ENCODE results near the gene PPIG.
"Not testable (repeated sequence)": the region's sequence is repeated elsewhere in the genome, so short reads cannot be mapped to it uniquely, and the experiment has no call there.

The PPIG gene

DNA sequence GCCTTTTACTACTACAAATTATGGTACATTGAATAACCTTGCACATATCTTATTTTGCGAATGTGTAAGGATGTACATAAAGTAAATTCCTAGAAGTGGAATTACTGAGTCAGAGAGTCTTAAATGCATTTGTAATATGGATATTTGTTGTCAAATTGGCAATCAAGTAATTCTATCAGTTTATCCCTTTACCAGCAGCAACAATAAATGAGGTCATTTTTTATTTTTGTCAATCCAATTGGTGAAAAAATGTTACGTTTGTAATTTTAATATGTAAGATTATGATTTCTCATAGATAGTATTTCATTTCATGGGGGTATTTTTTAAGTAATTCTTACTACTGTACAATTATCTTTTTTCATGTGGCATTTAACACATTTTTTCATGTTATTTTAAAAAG, 14.8 kb downstream of the PPIG start:
- no peak for DNase-seq

DNA sequence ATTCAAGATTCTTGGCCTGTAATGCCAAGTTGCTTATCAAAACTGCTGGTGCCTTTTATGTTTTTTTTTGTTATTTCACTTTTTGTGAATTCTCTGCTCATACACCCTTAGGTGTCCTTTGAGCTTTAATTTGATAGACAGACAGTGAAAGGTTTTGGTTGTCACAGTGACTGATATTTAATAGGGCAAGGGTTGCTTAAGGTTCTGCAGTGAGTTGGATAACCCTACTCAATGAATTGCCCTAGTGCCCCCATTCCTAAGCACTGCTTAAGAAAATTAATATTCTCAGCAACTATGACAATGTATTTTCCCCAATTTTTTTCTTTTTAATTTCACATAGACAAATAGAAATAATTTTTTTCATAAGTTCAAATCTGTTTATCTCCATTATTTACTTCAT, 15.4 kb downstream of the PPIG start:
- DNase-seq = no peak

DNA sequence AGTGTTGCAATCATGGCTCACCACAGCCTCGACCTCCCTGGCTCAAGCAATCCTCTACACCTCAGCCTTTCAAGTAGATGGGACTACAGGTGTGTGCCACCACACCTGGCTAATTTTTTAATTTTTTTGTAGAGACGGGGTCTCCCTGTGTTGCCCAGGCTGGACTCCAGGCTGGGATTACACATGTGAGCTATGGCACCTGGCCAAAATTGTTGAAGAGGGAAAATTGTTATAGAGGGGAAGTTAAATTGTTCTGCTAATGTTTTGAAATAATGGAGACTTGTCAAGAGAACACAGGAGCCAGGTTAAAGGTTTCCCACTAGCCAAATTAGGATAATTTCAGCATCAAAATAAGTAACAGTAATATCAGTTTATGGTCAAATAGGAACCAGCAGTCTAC, 25.1 kb downstream of the PPIG start:
- DNase-seq = no peak

DNA sequence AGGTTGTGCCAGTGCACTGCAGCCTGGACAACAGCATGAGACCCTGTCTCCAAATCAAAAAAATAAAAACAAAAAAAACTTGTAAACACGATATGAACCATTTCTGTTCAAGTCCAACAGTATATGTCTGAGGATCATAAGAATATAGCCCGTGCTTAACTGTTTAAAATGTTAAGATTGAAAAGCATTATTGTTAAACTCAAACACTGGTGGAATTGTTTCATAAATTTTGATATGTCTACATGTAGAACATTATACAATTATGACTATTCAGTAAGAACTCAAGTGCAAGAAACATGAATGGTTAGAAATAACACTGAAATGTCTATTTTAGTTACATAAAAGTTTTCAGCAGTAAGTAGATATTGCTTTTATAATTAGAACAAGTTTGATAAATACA, 29.7 kb downstream of the PPIG start:
- DNase-seq = no peak

DNA sequence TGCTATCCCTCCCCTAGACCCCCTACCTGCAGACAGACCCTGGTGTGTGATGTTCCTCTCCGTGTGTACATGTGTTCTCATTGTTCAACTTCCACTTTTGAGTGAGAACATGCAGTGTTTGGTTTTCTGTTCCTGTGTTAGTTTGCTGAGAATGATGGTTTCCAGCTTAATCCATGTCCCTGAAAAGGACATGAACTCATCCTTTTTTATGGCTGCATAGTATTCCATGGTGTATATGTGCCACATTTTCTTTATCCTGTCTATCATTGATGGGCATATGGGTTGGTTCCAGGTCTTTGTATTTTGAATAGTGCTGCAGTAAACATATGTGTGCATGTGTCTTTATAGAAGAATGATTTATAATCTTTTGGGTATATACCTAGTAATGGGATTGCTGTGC, 31.8 kb downstream of the PPIG start:
- not testable (repeated sequence) for DNase-seq

DNA sequence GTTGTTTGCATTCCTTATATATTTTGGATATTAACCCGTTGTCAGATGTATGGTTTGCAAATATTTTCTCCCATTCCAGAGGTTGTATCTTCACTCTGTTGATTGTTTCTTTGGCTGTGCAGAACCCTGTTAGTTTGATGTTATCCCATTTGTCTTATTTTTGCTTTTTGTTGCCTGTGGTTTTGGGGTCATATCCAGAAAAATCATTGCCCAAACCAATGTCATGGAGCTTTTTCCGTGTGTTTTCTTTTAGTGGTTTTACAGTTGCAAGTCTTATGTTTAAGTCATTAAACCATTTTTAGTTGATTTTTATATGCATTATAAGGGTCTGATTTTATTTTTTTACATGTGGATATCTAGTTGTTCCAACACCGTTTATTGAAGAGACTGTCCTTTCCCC, 35.8 kb downstream of the PPIG start:
- DNase-seq = no peak

DNA sequence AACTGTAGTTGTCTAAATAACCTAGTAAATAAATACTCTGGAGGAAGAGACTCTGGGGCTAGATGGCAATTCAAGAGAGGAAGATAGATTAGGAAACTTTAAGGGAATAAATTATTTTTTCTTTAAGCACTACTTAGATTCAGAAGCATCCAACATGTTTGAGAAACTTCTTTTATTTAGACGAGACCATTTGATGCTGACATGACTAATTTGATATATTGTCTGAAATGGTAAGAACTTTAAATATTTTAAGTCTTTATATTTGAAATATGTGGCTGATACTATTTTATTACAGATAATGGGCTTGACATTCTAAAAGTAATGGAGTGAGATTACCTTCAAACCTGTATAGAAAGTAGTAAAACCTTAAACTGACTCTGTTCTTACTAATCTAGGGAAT, 36.4 kb downstream of the PPIG start:
- no peak for DNase-seq

DNA sequence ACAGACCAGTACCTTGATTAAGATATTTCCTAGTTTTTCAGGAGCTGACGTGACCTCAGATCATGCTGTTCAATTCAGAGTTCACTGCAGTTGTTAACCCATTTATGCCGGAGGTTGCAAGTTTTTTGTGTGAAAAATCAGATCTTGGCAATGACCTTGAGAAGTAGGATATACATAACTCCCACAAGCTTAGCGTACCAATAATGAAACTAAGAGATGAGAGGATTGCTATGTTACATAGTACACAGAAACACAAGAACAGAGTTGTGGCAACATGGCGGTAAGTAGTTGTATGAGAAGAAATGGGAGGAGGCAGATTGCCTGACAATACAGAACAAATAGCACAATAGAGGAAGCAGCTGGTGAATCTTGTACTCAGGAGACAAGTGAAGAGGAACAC, 39.1 kb downstream of the PPIG start:
- no peak for DNase-seq

DNA sequence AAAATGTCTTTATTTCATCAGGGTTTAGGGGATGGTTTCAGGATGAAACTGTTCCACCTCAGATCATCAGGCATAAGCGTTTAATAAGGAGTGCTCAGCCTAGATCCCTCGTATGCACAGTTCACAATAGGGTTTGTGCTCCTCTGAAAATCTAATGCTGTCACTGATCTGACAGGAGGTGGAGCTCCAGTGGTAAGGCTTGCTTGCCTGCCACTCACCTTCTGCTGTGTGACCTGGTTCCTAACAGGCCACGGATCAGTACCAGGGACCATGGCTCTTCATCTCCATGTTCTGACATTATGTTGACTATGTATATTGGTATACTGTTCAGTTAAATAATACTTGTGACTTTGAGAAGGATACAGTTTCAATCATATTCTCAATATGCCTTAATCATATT, 41.6 kb downstream of the PPIG start:
- no peak for DNase-seq

DNA sequence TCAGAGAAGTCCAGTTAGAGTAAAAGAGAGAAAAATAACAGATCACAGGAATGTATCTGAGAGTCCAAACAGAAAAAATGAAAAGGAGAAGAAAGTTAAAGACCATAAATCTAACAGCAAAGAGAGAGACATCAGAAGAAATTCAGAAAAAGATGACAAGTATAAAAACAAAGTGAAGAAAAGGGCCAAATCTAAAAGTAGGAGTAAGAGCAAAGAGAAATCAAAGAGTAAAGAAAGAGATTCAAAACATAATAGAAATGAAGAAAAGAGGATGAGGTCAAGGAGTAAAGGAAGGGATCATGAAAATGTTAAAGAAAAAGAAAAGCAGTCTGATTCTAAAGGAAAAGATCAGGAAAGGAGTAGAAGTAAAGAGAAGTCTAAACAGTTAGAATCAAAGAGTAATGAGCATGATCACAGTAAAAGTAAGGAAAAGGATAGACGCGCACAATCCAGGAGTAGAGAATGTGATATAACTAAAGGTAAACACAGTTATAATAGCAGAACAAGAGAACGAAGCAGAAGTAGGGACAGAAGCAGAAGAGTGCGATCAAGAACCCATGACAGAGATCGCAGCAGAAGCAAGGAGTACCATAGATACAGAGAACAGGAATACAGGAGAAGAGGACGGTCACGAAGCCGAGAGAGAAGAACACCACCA, 52.4 kb downstream of the PPIG start:
- DNase-seq = no peak

DNA sequence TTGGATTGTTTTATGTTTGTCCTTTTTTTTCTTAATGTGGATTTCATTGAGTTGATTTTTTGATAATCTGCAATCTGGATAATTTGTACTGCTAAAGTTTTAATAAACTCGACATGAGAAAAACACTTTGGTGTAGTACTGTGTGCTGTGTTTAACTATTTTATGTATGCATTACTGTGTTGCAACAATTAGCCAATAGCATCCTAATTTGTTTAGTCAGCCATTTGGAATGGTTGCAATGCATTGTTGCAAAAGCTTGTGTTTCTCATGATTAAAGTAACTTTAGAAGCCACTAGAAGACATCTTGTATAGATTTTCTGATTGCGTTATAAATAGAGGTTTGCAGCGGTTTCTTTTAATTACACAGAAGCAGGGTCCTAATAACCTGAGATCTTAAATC, 53.5 kb downstream of the PPIG start:
- no peak for DNase-seq

DNA sequence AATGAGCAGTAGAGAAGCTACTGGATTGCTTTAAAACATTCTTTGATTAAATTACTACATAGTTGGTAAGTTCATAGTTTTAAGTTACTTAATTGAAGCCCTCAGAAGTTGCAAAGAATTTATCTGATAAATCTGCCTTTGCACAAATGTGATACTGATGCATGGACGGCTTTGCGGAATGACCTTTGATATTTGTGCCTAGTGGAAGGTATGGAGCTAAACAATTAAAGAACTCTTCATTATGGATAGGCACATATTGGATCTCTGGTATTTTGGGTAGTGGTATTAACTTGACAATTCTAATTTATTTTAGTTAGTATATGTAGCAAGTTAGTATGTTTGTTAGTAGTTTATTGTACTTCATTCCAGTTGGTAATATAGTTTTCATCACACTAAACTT, 56.0 kb downstream of the PPIG start:
- DNase-seq = no peak

DNA sequence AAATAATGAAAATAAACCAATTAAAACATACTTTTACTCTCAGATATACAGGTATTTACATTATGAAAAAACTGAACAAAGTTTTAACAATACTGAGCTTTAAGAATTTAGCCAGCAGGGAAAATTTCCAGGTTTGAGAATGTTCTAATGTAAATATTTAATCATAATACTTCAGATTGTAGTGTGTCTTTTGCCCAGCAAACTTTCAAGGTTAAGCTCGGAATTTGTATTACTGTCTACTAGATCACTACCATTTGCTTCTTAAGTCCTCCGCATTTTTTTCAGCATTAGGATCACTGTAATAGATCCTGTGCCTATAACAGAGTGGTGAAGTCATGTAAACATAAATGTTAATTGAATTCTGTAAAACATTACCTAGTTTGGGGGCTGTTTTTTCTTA, 57.3 kb downstream of the PPIG start:
- DNase-seq = no peak

DNA sequence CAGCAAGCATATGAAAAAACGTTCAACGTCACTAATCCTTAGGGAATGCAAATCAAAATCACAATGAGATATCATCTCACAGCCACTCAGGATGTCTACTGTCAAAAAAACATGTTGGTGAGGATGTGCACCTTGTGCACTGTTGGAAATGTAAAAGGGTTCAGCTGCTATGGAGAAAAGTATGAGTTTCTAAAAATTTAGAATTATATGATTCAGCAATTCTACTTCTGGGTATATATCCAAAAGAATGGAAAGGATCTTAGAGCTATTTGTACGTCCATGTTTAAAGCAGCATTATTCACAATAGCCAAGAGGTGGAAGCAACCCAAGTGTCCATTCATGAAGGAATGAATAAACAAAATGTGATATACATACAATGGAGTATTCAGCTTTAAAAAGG, 60.0 kb downstream of the PPIG start:
- DNase-seq = no peak

DNA sequence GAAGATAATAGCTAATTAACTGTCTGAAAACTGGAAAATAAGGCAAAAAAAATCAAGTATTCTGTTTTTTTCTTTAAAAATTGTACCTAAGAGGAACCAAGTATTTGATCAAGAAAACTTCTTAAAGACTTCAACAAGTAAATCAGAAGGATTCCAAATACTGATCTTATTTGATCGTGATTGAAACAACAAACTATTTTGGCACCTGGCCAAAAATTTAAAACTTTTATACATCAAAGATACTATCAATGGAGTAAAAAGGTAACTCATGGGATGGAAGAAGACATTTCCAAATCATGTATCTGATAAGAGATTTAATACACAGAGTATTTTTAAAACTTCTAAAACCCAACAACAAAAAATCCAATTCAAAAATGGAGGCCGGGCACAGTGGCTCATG, 63.3 kb downstream of the PPIG start:
- DNase-seq = no peak

DNA sequence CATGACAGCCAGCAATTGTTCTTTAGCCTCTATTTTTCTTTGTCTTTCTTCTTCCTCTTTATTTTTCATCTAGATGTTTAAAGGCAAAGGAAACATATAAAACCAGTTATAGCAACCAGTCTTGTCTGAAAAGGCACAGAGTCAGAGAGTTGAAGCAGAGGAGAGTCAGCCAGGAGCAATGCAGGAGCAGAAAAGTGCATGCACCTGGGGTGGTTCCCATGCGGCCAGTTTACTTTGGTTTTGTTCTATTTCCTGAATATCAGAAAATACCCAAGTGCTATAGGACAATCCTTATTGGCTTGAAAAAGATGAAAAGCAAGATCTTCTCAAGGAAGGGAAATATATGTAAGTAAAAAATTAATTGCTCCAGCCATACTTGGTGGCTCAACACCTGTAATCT, 65.1 kb downstream of the PPIG start:
- DNase-seq = no peak

DNA sequence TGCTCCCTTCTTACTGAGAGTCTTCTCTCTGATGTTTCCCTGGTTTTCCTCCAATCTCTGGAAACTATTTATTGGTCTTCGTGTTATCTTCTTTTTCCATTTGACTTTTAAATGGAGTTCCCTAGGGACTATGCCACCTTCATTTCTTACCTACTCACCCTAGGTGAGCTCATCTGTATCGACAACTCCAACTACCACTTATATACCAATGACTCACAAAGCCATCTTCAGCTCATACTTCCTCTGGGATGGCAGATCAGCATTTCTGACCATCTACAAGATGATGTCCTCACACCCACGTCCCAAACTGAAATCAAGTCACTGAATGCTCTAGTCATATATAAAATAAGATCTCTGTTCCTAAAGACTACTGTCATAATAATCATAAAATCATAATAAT, 69.5 kb downstream of the PPIG start:
- no peak for DNase-seq

DNA sequence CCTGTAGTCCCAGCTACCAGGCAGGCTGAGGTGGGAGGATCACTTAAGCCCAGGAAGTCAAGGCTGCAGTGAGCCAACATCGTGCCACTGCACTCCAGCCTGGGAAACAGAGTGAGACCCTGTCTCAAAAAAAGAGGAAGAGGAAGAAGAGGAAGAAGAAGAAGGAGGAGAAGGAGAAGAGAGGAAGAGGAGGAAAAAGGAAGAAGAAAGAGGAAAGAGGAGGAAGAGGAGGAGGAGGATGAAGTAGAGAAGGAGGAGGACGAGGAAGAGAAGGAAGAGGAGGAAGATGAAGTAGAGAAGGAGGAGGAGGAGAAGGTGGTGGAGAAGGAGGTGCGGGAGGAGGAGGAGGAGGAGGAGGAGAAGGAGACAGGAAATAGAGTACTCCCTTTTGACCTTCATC, 72.0 kb downstream of the PPIG start:
- DNase-seq = no peak

DNA sequence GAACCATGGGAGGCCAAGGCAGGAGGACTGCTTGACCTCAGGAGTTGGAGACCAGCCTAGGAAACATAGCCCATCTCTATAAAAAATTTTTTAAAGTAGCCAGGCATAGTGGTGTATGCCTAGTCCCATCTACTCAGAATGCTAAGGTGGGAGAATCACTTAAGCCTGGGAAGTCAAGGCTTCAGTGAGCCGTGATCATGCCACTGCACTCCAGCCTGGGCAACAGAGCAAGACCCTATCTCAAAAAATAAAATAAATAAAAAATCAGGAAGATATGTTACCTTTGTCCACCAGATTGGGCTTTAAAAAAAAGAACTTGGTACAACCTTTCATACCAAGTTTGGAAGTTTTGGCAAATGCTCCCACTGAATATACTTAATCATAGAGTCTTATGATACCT, 74.7 kb downstream of the PPIG start:
- DNase-seq = no peak

DNA sequence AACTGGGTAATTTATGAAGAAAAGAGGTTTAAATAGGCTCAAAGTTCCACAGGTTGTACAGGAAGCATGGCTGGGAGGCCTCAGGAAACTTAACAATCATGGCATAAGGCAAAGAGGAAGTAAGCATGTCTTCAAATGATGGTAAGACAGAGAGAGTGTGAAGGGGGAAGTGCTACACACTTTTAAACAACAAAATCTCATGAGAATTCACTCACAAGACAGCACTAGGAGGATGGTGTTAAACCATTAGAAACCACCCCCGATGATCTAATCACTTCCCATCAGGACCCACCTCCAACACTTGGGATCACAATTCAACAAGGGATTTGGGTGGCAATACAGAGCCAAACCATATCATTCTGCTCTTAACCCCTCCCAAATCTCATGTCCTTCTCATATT, 75.2 kb downstream of the PPIG start:
- no peak for DNase-seq

DNA sequence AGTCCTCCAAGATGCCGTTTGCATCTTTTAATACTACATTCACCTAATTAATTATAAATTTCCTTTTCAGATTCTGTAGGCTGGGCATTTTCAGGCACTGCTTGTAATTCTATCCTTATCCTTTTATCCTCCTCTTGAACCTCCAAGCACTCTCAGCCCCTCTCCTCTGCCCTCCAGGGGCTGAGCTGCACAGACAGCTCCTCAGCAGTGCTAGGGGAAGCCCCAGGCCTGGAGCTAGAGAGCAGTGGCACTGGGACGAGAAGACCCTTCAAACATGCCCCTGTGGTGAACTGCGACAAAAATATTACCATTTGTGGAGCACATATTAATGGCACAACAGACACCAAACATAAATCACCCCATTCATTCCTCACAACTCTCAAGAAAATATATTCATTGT, 77.1 kb downstream of the PPIG start:
- DNase-seq = no peak

DNA sequence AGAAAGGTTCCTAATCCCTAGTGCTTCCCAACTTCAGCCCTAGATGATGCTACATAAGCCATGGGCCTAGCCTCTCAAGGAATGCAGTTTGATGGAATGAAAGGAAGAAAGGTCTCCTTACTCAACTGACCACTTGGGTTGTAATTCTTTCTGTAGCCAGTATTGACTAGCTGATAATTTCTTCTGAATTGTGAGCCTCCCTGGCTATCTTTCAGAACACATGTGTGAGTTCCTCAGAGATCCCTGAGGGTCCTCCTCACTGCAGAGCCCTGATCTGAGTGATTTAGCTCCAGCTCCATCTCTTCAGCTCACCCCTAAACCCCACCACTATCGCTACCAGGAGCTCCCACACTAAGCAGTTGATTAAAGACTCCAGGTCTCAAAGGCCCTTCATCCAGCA, 78.6 kb downstream of the PPIG start:
- DNase-seq = no peak

DNA sequence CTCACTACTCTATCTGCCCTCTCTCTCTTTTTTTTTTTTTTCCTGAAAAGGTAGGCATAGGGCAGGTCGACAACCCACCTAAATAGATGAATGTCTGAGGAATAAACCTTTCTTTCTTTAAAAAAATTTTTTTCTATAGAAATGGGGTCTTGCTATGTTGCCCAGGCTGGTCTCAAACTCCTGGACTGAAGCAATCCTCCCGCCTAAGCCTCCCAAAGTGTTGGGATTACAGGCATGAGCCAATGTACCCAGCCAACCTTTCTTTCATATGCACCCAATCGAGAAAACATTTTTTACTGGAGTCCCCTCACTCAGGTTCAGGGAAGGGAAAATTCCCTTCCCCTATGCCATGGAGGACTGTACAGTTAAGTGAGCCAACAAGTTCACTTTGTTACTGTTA, 79.1 kb downstream of the PPIG start:
- DNase-seq = no peak

DNA sequence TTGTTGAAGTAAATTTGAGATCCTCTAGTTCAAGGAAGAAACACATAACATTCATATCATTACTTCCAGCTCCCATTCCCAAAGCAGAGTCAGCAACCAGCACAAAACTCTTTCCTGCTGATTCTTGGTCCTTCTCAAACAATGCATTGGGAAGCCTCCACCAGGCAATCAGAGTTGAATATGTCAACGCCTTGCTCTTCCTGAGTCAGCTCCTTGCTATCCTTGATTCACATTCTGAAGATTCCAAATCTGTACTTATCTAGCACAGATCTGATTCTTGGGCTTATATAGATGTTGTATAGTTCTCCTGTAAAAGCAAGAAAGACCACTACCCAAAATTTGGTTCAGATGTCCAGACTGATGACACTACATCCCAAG, 80.4 kb downstream of the PPIG start:
- no peak for DNase-seq

DNA sequence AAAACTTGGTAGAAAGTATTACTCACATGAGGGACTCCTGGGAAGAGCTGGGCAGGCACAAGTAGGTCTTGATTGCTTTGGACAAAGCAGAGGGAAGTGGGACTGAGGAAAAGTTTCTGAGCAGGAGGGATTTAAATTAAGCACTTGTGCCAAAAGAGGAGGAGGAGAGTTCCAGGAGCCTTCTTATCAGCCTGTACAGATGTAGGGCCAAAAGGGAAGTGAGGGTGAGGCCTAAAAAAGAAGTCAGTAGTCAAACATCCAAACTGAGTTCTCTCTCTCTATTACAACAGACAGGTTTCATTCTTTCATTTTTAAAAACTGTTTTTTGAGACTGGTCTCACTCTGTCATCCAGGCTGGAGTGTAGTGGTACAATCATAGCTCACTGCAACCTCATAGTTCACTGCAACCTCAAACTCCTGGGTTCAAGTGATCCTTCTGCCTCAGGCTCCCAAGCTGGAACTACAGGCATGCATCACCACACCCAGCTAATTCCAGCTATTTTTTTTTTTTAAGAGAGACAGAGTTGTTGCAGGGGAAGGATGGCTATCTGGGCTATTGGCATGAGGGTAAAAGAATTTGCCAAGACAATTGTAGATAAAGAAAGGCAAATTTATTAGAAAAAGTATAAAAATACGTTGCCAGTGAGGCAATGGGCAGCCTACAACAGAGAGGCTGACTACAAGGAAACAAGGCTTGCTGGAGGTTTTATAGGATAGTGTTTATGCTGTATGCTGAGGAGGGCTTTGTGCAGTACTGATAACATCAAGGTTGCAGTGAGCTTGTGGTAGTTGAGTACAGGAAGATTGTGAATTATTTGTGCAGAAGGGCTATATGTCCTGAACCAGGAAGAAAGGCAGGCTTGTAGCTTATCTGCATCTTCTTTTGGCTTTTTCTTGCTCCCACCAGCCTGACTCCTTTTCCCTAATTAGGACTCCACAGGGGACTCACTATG, 81.1 kb downstream of the PPIG start:
- DNase-seq = no peak
